Colonic mucosa (tissue), 4 donors: ENCODE measurements around the gene CAP1. TPM values are rescaled to one million over a fixed set of nuclear protein-coding genes. Genes with fewer than 3 reads are reported as not detected.

Experiments
- DNase-seq: peaks from one replicate; pipeline ENCODE4 v3.0.0-alpha.2; 2020
- H3K27ac ChIP-seq: fragments of 200-600 bp; one replicate; pipeline ENCODE4 v1.8.0; 2021
- H3K27me3 ChIP-seq: fragments of 200-600 bp; one replicate; pipeline ENCODE4 v1.8.0; 2021
- H3K36me3 ChIP-seq: fragments of 200-600 bp; one replicate; pipeline ENCODE4 v1.8.0; 2021
- H3K4me1 ChIP-seq: fragments of 200-600 bp; one replicate; pipeline ENCODE4 v1.8.0; 2021; ENCODE audit warnings: mild to moderate bottlenecking
- H3K4me3 ChIP-seq: fragments of 200-600 bp; one replicate; pipeline ENCODE4 v1.8.0; 2021
- H3K9ac ChIP-seq, 2 donors: one replicate each; pipeline ENCODE4 v1.7.0; 2013; ENCODE audit warnings: control low read depth in 2 of 2, low read depth in 2 of 2, low read length in 2 of 2
- H3K9me3 ChIP-seq: fragments of 200-600 bp; one replicate; pipeline ENCODE4 v1.8.0; 2021
- intact Hi-C: fragments of 100-400 bp; cut with DNase I; formaldehyde crosslinking; loops from one replicate; pipeline ENCODE4 v1.14.1; 2022
- total RNA-seq, 2 donors: library from RNA; stranded (reverse); fragmentation: NEBNext Ultra II Directional in 1 of 2; extraction: Animal tissue kit (Norgen Biotek cat#: 25700) in 1 of 2; gene quantifications; one replicate each; pipeline ENCODE4 v1.2.1, GENCODE V29; 2021
- TF ChIP-seq, protein P1 (sequence below): fragments of 200-600 bp; IDR thresholded peaks from one replicate; pipeline ENCODE4 v1.8.0; 2022; ENCODE audit warnings: antibody characterized with exemption, mild to moderate bottlenecking
- donor health status: healthy.
- donor health status: DM: no; HTN: no; CAD: no.
- donor health status: DM: no; HTN: no; CAD: no.

The CAP1 gene
- total RNA-seq, 2 donors from 2014 or later, result 500 to 548 TPM

DNA sequence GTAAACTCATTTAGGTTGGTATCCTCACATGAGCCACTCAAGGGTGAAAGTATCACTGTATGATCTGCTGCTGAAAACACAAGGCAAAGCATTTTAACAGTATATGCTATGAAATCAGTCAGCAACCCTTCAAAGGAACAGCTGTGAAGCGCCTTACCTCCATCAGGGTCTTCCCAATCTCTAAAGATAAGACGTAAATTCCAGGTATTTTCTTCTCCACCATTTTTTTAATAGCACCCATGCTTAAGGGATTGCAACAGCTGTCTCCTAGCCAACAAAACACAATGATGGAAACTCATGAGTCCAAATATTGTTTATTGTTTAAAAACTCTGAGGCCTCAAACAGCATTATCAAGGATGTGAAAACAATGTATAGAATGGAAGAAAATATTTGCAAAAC lies 51.7 kb downstream of the CAP1 start:
- Histone ChIP-seq H3K36me3 (no peaks in the 10 kb centered on the region), H3K4me3 (no peak overlapping the region), H3K27me3 (no peaks in the 10 kb centered on the region), H3K27ac (no peak overlapping the region), H3K4me1 (no peaks in the 10 kb centered on the region), H3K9ac (no peak overlapping the region), H3K9me3 (no peaks in the 10 kb centered on the region)
- no peak for DNase-seq
- TF ChIP-seq, protein P1, sequence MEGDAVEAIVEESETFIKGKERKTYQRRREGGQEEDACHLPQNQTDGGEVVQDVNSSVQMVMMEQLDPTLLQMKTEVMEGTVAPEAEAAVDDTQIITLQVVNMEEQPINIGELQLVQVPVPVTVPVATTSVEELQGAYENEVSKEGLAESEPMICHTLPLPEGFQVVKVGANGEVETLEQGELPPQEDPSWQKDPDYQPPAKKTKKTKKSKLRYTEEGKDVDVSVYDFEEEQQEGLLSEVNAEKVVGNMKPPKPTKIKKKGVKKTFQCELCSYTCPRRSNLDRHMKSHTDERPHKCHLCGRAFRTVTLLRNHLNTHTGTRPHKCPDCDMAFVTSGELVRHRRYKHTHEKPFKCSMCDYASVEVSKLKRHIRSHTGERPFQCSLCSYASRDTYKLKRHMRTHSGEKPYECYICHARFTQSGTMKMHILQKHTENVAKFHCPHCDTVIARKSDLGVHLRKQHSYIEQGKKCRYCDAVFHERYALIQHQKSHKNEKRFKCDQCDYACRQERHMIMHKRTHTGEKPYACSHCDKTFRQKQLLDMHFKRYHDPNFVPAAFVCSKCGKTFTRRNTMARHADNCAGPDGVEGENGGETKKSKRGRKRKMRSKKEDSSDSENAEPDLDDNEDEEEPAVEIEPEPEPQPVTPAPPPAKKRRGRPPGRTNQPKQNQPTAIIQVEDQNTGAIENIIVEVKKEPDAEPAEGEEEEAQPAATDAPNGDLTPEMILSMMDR, result no peak
- intact Hi-C loops, result no loop called here

DNA sequence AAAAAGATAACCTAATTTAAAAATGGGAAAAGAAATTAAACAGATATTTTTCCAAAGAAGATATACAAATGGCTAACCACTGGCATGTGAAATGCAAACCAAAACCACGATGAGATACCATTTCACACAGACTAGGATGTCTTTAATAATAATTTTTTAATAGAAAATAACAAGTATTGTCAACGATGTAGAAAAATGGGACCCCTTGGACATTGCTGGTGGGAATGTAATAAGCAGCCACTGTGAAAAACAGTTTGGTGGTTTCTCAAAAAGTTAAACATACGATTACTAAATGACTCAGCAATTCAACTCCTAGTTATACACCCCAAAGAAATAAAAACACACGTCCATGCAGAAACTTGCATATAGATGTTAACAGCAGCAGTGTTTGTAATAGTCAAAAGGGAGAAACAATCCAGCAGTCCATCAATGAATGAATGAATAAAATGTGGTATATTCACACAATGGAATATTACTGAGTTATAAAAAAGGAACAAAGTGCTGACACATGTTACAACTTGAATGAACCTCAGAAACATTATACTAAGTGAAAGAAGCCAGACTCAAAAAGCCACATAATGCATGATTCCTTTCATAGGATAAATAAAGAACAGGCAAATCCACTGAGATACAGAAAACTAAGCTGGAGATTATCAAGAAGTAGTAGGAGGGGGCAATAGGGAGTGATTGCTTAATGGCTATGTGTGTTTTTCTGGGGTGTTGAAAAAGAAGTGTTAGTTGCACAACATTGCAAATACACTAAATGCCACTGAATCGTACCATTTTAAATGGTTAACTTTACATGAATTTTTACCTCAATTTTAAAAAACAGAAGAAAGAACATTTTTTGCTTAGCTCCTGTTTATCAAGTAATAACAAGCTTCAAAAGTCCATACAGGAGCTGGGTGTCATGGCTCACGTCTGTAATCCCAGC lies 52.4 kb downstream of the CAP1 start:
- Histone ChIP-seq H3K4me3 (no peak overlapping the region), H3K27me3 (no peaks in the 10 kb centered on the region), H3K27ac (no peak overlapping the region), H3K9ac (no peak overlapping the region), H3K4me1 (no peaks in the 10 kb centered on the region), H3K36me3 (no peaks in the 10 kb centered on the region), H3K9me3 (no peaks in the 10 kb centered on the region)
- intact Hi-C loops, result no loop called here
- TF ChIP-seq, protein P1, result no peak
- DNase-seq, result no peak

DNA sequence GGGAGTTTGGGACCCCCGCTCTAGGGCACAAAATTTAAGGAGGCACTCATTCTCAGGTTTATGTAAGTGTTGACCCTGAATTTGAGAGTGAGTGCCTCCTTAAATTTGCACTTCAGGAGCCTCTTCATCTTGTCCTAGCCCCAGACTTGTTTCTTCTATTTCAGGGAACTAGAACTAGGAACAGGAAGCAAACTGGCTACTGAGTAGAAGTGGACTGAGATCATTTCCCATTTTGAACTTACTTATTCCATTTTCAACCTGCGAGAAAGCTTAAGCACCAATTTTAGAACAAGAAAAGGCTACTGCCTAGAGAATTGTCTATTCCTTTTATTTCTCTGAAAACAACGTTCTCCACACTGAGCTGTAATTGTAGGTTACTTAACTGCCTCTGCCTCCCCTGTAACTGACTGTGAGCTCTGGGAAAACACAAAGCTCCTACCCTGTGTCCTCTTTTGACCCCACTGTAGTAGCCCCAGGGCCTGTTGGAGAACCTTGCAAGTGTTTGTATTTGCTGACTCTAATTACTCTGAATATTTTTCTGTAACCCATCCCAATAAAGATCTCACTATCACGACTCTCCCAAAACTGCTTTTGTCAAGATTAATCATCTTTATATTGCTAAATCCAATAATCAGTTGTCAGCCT lies 54.1 kb downstream of the CAP1 start:
- TF ChIP-seq, protein P1, result no peak
- Histone ChIP-seq H3K27ac (no peak overlapping the region), H3K9ac (no peak overlapping the region), H3K4me3 (no peak overlapping the region), H3K27me3 (no peaks in the 10 kb centered on the region), H3K4me1 (no peaks in the 10 kb centered on the region), H3K36me3 (no peaks in the 10 kb centered on the region), H3K9me3 (no peaks in the 10 kb centered on the region)
- no peak for DNase-seq
- intact Hi-C loops, result no loop called here

- no peaks in the 10 kb centered on the region for H3K27me3 ChIP-seq
- no peaks in the 10 kb centered on the region for H3K4me1 ChIP-seq
- H3K9me3 ChIP-seq, result no peaks in the 10 kb centered on the region
- no peaks in the 10 kb centered on the region for H3K36me3 ChIP-seq
- H3K27ac ChIP-seq, result no peak overlapping the region
- H3K9ac ChIP-seq, result no peak overlapping the region
- intact Hi-C loops, result no loop called here
- TF ChIP-seq, protein P1, result no peak
- no peak for DNase-seq
- no peak overlapping the region for H3K4me3 ChIP-seq
Observed at GRCh38 chr1:40095806-40096205, 55.3 kb downstream of the CAP1 start.

DNA sequence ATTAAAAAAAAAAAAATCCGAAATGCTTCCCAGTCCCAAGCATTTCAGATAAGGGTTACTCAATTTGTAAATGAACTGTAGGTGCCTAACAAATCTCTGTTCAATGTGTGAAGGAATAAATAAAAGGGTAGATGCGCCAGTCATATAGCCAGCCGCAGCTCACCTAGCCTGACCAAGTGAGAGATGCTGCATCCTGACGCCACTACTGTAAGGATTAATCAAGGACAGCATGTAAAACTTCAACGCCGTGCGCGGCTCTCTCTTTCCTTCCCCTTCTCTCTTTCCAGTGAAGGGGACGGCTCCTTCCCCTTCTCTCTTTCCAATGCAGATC lies 56.1 kb downstream of the CAP1 start:
- TF ChIP-seq, protein P1, result no peak
- intact Hi-C loops, result no loop called here
- H3K36me3 ChIP-seq, result no peaks in the 10 kb centered on the region
- DNase-seq, result no peak
- no peak overlapping the region for H3K27ac ChIP-seq
- H3K4me1 ChIP-seq, result no peaks in the 10 kb centered on the region
- H3K27me3 ChIP-seq, result no peaks in the 10 kb centered on the region
- H3K9ac ChIP-seq, result peak overlapping the region; percentile 28
- no peaks in the 10 kb centered on the region for H3K9me3 ChIP-seq
- H3K4me3 ChIP-seq, result peak overlapping the region; percentile 34
